ENCODE measurements around the gene GTF3C1.

GTF3C1 gene

DNA sequence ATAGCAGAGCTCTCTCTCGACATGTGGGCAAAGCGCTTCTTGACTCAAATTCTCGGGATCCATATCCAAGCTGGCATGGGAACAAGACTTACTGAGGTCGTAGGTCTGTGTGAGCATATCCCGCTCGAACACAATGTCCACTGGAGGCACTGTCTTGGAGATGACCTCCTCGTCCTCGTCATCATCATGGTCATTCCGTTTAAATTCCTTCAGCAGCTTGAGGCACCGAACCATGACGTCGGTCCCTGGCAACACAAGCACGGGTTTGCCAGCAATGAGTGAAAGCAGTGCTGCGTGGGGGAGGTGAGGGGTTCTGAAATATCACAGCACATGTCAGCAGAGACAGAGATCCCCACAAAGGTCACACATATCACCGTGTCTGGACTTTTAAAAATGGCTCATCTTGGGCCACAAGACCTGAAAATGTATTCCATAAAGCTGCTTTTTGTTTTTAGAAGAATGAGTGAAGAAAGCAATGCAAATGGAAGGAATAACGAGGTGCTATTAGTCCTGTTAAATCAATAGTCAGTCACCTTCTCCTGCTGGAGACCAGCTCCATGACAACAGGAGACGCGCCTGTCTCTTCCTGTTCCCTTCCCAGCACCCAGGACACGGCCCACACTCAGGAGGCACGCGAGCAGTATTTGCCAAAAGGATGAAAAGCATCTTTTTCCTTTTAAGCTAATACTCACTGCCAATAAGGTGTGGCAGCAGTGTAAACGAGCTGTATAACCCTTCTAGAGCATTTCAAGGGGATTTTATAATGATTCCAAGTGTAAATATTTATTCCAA is 37.9 kb downstream of the GTF3C1 start:
- TF ChIP-seq, protein P1, sequence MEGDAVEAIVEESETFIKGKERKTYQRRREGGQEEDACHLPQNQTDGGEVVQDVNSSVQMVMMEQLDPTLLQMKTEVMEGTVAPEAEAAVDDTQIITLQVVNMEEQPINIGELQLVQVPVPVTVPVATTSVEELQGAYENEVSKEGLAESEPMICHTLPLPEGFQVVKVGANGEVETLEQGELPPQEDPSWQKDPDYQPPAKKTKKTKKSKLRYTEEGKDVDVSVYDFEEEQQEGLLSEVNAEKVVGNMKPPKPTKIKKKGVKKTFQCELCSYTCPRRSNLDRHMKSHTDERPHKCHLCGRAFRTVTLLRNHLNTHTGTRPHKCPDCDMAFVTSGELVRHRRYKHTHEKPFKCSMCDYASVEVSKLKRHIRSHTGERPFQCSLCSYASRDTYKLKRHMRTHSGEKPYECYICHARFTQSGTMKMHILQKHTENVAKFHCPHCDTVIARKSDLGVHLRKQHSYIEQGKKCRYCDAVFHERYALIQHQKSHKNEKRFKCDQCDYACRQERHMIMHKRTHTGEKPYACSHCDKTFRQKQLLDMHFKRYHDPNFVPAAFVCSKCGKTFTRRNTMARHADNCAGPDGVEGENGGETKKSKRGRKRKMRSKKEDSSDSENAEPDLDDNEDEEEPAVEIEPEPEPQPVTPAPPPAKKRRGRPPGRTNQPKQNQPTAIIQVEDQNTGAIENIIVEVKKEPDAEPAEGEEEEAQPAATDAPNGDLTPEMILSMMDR (IDR thresholded peaks at IDR 0.05) = no peak
- TF ChIP-seq ZFX (IDR thresholded peaks at IDR 0.05; ENCODE audit: borderline replicate concordance) = no peak
- no peak overlapping the region for H3K27ac ChIP-seq

- no peak overlapping the region for H3K27ac ChIP-seq
- TF ChIP-seq, protein P1 (IDR thresholded peaks at IDR 0.05) = no peak
- TF ChIP-seq ZFX (IDR thresholded peaks at IDR 0.05; ENCODE audit: borderline replicate concordance) = no peak
These were observed 41.2 kb downstream of the GTF3C1 start for GRCh38 chr16:27508476-27508875.

DNA sequence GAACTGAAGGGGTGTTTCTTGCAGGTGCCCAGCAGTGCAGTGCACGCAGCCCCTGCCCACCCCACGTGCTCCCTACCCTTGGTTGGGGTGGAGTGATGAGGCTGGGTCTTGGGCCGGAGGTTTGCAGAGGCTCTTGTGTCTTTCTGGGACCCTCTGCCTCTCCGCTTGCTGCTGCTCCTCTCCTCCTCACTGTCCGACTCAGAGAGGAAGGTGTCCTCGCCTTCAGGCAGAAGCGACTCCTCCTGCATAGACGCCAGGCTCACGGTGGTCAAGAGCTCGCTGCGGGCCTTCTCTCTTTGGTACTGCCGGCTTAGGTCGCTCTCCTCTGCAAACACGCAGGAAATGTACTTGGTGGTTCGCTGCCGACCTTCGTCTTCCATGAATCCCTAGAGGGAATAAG is 42.9 kb downstream of the GTF3C1 start:
- TF ChIP-seq, protein P1 (IDR thresholded peaks at IDR 0.05) = no peak
- TF ChIP-seq ZFX (IDR thresholded peaks at IDR 0.05; ENCODE audit: borderline replicate concordance) = no peak
- no peak overlapping the region for H3K27ac ChIP-seq

- H3K27ac ChIP-seq = no peak overlapping the region
- TF ChIP-seq ZFX (IDR thresholded peaks at IDR 0.05; ENCODE audit: borderline replicate concordance) = no peak
- TF ChIP-seq, protein P1 (IDR thresholded peaks at IDR 0.05) = no peak
These were observed 44.1 kb downstream of the GTF3C1 start for GRCh38 chr16:27505297-27506236.

GRCh38 chr16:27503662-27504061 is 46.1 kb downstream of the GTF3C1 start:
- TF ChIP-seq, protein P1 (IDR thresholded peaks at IDR 0.05) = no peak
- no peak for TF ChIP-seq ZFX (IDR thresholded peaks at IDR 0.05; ENCODE audit: borderline replicate concordance)
- no peak overlapping the region for H3K27ac ChIP-seq

DNA sequence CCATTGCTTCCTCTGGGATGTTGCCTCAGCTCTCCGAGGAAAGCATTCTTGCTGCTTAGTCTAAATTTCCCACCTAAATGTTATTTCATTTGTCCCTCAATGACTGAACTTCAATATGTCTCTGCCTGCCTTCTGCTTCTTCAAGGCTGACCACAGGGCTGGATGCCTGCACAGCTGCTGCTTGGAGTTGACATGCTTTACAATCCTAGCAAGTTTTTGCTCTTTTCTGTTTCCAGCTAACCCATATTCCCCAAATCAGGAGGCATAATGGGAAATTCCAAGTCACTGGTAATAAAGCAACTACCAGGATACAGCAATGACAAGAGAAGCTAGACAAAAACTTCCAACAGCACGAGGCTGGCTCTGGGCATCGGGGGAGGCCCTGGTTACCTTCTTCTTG is 48.9 kb downstream of the GTF3C1 start:
- H3K27ac ChIP-seq = no peak overlapping the region
- no peak for TF ChIP-seq ZFX (IDR thresholded peaks at IDR 0.05; ENCODE audit: borderline replicate concordance)
- TF ChIP-seq, protein P1 (IDR thresholded peaks at IDR 0.05) = no peak

Measured in 22Rv1 (cell line).